Activated CD8-positive, alpha-beta memory T cell treated with anti-CD3 and anti-CD28 coated beads for 4 hours (primary cell): ENCODE results near the gene CCDC57.

Source experiments
- DNase-seq, 2 donors: peaks; one replicate each; pipeline ENCODE4 v3.0.0-alpha.2; 2020; ENCODE audit warnings: low read depth in 2 of 2

The CCDC57 gene

GRCh38 chr17:82092995-82093751 lies 119.5 kb downstream of the CCDC57 start:
- no peak for DNase-seq

GRCh38 chr17:82092628-82092994 lies 120.0 kb downstream of the CCDC57 start:
- DNase-seq = no peak

- DNase-seq = no peak
Observed at GRCh38 chr17:82092094-82092586, 120.5 kb downstream of the CCDC57 start.

GRCh38 chr17:82091264-82092066 lies 121.2 kb downstream of the CCDC57 start:
- no peak for DNase-seq

- no peak for DNase-seq
Observed at GRCh38 chr17:82090549-82091263, 121.9 kb downstream of the CCDC57 start.

- no peak for DNase-seq
Observed at GRCh38 chr17:82089723-82090548, 122.7 kb downstream of the CCDC57 start.

- DNase-seq = no peak
Observed at GRCh38 chr17:82088838-82089722, 123.6 kb downstream of the CCDC57 start.

- no peak for DNase-seq
Observed at GRCh38 chr17:82087961-82088837, 124.4 kb downstream of the CCDC57 start.

- DNase-seq = no peak
Observed at GRCh38 chr17:82086941-82087906, 125.4 kb downstream of the CCDC57 start.

GRCh38 chr17:82085931-82086764 lies 126.5 kb downstream of the CCDC57 start:
- DNase-seq = no peak

GRCh38 chr17:82085031-82085861 lies 127.4 kb downstream of the CCDC57 start:
- DNase-seq = no peak

GRCh38 chr17:82084373-82085030 lies 128.1 kb downstream of the CCDC57 start:
- DNase-seq = no peak

- no peak for DNase-seq
Observed at GRCh38 chr17:82083533-82084359, 128.9 kb downstream of the CCDC57 start.

GRCh38 chr17:82083009-82083408 lies 129.6 kb downstream of the CCDC57 start:
- DNase-seq = no peak

- no peak for DNase-seq
Observed at GRCh38 chr17:82082456-82082855, 130.2 kb downstream of the CCDC57 start.
